Measurements from ENCODE around the gene TNFRSF19. TPM values are rescaled to one million over a fixed set of nuclear protein-coding genes. Genes with fewer than 3 reads are reported as not detected.

The TNFRSF19 gene
- total and polyA plus RNA-seq, 4 donors = 0.27 to 2.8 (median 0.91) TPM

DNA sequence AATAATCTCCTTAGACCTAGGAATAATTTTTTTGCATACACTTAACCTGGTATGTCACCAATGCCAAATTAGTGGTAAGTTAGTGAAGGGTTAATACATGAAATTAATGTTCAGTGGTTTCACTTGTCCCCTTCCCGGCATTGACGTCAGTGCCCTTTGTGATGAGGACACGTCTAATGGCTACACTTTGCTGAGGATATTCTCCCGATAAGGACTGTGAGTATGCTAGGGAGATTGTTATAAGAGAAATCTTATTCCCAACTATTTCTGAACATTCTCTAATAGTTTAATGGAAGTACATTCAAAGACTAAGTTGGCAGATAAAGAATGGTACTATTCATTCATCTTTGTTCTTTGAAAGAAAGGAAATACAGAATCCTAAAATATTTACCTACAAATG, 102.4 kb downstream of the TNFRSF19 start:
- Histone ChIP-seq H3K4me3 (ENCODE audit: low read depth in 1 of 3, low read length in 3 of 3) (no peak overlapping the region), H3K27ac (ENCODE audit: low read depth in 1 of 2, low read length in 2 of 2) (no peak overlapping the region), H3K9me3 (ENCODE audit: control insufficient read depth in 4 of 4, low read length in 3 of 4) (no peaks in the 10 kb centered on the region), H3K4me1 (ENCODE audit: control insufficient read depth in 4 of 4, insufficient read depth in 4 of 4, low read length in 3 of 4) (no peaks in the 10 kb centered on the region), H3K36me3 (ENCODE audit: control insufficient read depth in 4 of 4, insufficient read depth in 3 of 4, low read depth in 1 of 4, low read length in 3 of 4) (no peaks in the 10 kb centered on the region), H3K27me3 (ENCODE audit: control insufficient read depth in 4 of 4, insufficient read depth in 4 of 4, low read length in 3 of 4) (no peaks in the 10 kb centered on the region), H3K9ac (ENCODE audit: low read depth in 1 of 2, low read length in 2 of 2) (no peak overlapping the region)
- 58% methylated on average over 4 of the region's 4 CpGs for WGBS
- TF ChIP-seq TAF1 (conservative IDR thresholded peaks at IDR 0.05) (no peak), GABPA (IDR thresholded peaks at IDR 0.05 in 1 of 2, conservative IDR thresholded peaks at IDR 0.05 in 1 of 2) (no peak), MAX (IDR thresholded peaks at IDR 0.05) (no peak), CTCF (IDR thresholded peaks at IDR 0.05; ENCODE audit: low read depth, low read length, missing input control) (no peak)
- TF ChIP-seq, protein P1, sequence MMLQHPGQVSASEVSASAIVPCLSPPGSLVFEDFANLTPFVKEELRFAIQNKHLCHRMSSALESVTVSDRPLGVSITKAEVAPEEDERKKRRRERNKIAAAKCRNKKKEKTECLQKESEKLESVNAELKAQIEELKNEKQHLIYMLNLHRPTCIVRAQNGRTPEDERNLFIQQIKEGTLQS (IDR thresholded peaks at IDR 0.05) = no peak
- no peak for DNase-seq (ENCODE audit: low spot score)

- Histone ChIP-seq H3K36me3 (ENCODE audit: control insufficient read depth in 4 of 4, insufficient read depth in 3 of 4, low read depth in 1 of 4, low read length in 3 of 4) (no peaks in the 10 kb centered on the region), H3K9ac (ENCODE audit: low read depth in 1 of 2, low read length in 2 of 2) (no peak overlapping the region), H3K4me1 (ENCODE audit: control insufficient read depth in 4 of 4, insufficient read depth in 4 of 4, low read length in 3 of 4) (no peaks in the 10 kb centered on the region), H3K4me3 (ENCODE audit: low read depth in 1 of 3, low read length in 3 of 3) (no peak overlapping the region), H3K27ac (ENCODE audit: low read depth in 1 of 2, low read length in 2 of 2) (no peak overlapping the region), H3K27me3 (ENCODE audit: control insufficient read depth in 4 of 4, insufficient read depth in 4 of 4, low read length in 3 of 4) (no peaks in the 10 kb centered on the region), H3K9me3 (ENCODE audit: control insufficient read depth in 4 of 4, low read length in 3 of 4) (no peaks in the 10 kb centered on the region)
- TF ChIP-seq JUND (IDR thresholded peaks at IDR 0.05) = no peak
- TF ChIP-seq ZBTB33 (IDR thresholded peaks at IDR 0.05) = no peak
- no peak for TF ChIP-seq TAF1 (conservative IDR thresholded peaks at IDR 0.05)
- TF ChIP-seq RAD21 (IDR thresholded peaks at IDR 0.05) = no peak
- TF ChIP-seq SP1 (IDR thresholded peaks at IDR 0.05) = no peak
- TF ChIP-seq RXRA (IDR thresholded peaks at IDR 0.05) = no peak
- WGBS = 72% methylated on average over 4 of the region's 4 CpGs
- no peak for DNase-seq (ENCODE audit: low spot score)
These were observed 103.1 kb downstream of the TNFRSF19 start for GRCh38 chr13:23673354-23673753.

GRCh38 chr13:23673867-23674605, 103.8 kb downstream of the TNFRSF19 start:
- 89% methylated on average over 8 of the region's 8 CpGs for WGBS
- TF ChIP-seq SP1 (IDR thresholded peaks at IDR 0.05) (no peak), HNF4A (conservative IDR thresholded peaks at IDR 0.05) (no peak), HNF4G (IDR thresholded peaks at IDR 0.05) (no peak)
- TF ChIP-seq, protein P2, sequence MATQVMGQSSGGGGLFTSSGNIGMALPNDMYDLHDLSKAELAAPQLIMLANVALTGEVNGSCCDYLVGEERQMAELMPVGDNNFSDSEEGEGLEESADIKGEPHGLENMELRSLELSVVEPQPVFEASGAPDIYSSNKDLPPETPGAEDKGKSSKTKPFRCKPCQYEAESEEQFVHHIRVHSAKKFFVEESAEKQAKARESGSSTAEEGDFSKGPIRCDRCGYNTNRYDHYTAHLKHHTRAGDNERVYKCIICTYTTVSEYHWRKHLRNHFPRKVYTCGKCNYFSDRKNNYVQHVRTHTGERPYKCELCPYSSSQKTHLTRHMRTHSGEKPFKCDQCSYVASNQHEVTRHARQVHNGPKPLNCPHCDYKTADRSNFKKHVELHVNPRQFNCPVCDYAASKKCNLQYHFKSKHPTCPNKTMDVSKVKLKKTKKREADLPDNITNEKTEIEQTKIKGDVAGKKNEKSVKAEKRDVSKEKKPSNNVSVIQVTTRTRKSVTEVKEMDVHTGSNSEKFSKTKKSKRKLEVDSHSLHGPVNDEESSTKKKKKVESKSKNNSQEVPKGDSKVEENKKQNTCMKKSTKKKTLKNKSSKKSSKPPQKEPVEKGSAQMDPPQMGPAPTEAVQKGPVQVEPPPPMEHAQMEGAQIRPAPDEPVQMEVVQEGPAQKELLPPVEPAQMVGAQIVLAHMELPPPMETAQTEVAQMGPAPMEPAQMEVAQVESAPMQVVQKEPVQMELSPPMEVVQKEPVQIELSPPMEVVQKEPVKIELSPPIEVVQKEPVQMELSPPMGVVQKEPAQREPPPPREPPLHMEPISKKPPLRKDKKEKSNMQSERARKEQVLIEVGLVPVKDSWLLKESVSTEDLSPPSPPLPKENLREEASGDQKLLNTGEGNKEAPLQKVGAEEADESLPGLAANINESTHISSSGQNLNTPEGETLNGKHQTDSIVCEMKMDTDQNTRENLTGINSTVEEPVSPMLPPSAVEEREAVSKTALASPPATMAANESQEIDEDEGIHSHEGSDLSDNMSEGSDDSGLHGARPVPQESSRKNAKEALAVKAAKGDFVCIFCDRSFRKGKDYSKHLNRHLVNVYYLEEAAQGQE (IDR thresholded peaks at IDR 0.05) = no peak
- Histone ChIP-seq H3K4me3 (ENCODE audit: low read depth in 1 of 3, low read length in 3 of 3) (no peak overlapping the region), H3K27me3 (ENCODE audit: control insufficient read depth in 4 of 4, insufficient read depth in 4 of 4, low read length in 3 of 4) (no peaks in the 10 kb centered on the region), H3K27ac (ENCODE audit: low read depth in 1 of 2, low read length in 2 of 2) (no peak overlapping the region), H3K36me3 (ENCODE audit: control insufficient read depth in 4 of 4, insufficient read depth in 3 of 4, low read depth in 1 of 4, low read length in 3 of 4) (no peaks in the 10 kb centered on the region), H3K9ac (ENCODE audit: low read depth in 1 of 2, low read length in 2 of 2) (no peak overlapping the region), H3K4me1 (ENCODE audit: control insufficient read depth in 4 of 4, insufficient read depth in 4 of 4, low read length in 3 of 4) (no peaks in the 10 kb centered on the region), H3K9me3 (ENCODE audit: control insufficient read depth in 4 of 4, low read length in 3 of 4) (no peaks in the 10 kb centered on the region)
- no peak for DNase-seq (ENCODE audit: low spot score)

All from liver (tissue), 9 donors.